WTC11 (cell line): ENCODE measurements around the gene TMEM165. TPM values are rescaled to one million over a fixed set of nuclear protein-coding genes. Genes with fewer than 3 reads are reported as not detected.

Experiments
- ATAC-seq: fragments of 200-7000 bp; cut with Tn5 transposase; 2 replicates; pipeline ENCODE4 v1.10.0; 2021; ENCODE audit warnings: mild to moderate bottlenecking, moderate library complexity
- CTCF ChIA-PET: fragments of 300-600 bp; sonication (Branson Sonifier 250); formaldehyde crosslinking; loops from one replicate; lab custom pipeline; 2021; ENCODE audit warnings: antibody characterized with exemption; lab: Charles Lee
- POLR2A ChIA-PET: fragments of 350-600 bp; sonication (Branson Sonifier 250); formaldehyde crosslinking; loops from one replicate; lab custom pipeline; 2021; ENCODE audit warnings: antibody characterized with exemption; lab: Charles Lee
- DNase-seq: peaks from one replicate; pipeline ENCODE4 v3.0.0; 2021; ENCODE audit warnings: low spot score
- H3K27ac Mint-ChIP-seq: 2 replicates; pipeline ENCODE4 v1.8.0; 2021; ENCODE audit warnings: mixed read lengths
- H3K27me3 Mint-ChIP-seq: 2 replicates; pipeline ENCODE4 v1.8.0; 2021; ENCODE audit warnings: low read depth, mild to moderate bottlenecking, moderate library complexity, mixed read lengths
- H3K36me3 Mint-ChIP-seq: 2 replicates; pipeline ENCODE4 v1.8.0; 2021; ENCODE audit warnings: mixed read lengths
- H3K4me1 Mint-ChIP-seq: 2 replicates; pipeline ENCODE4 v1.8.0; 2022; ENCODE audit warnings: mixed read lengths
- H3K4me3 Mint-ChIP-seq: 2 replicates; pipeline ENCODE4 v1.8.0; 2021; ENCODE audit warnings: mild to moderate bottlenecking, moderate library complexity, mixed read lengths
- H3K9me3 Mint-ChIP-seq: 2 replicates; pipeline ENCODE4 v1.8.0; 2021; ENCODE audit warnings: mixed read lengths
- ELF4 ChIP-seq: sonication (generic); formaldehyde crosslinking; IDR thresholded peaks from 2 replicates; pipeline ENCODE4 v1.8.1; 2022; ENCODE audit warnings: low read depth, mild to moderate bottlenecking, moderate library complexity, missing genetic modification reagents
- FOXJ3 ChIP-seq: sonication (generic); formaldehyde crosslinking; IDR thresholded peaks from 2 replicates; pipeline ENCODE4 v1.9.0; 2021; ENCODE audit warnings: missing genetic modification reagents, mild to moderate bottlenecking, borderline replicate concordance
- JAZF1 ChIP-seq: fragments of 250-450 bp; sonication (Bioruptor Pico); IDR thresholded peaks from 2 replicates; pipeline ENCODE4 v1.9.0; 2021; ENCODE audit warnings: moderate library complexity, mild to moderate bottlenecking, inconsistent platforms
- MXD4 ChIP-seq: fragments of 250-450 bp; sonication (Bioruptor Pico); IDR thresholded peaks from 2 replicates; pipeline ENCODE4 v1.8.0; 2021; ENCODE audit warnings: mild to moderate bottlenecking, moderate library complexity, borderline replicate concordance
- MYBL2 ChIP-seq: sonication (generic); formaldehyde crosslinking; IDR thresholded peaks from 2 replicates; pipeline ENCODE4 v1.8.1; 2023; ENCODE audit warnings: mild to moderate bottlenecking, moderate library complexity, missing genetic modification reagents
- NFATC4 ChIP-seq: fragments of 250-450 bp; sonication (Bioruptor Pico); IDR thresholded peaks from 2 replicates; pipeline ENCODE4 v1.9.0; 2021; ENCODE audit warnings: mild to moderate bottlenecking
- NR1H2 ChIP-seq: sonication (generic); formaldehyde crosslinking; IDR thresholded peaks from 2 replicates; pipeline ENCODE4 v1.9.0; 2021; ENCODE audit warnings: mild to moderate bottlenecking, moderate library complexity, missing genetic modification reagents
- OVOL2 ChIP-seq: fragments of 250-450 bp; sonication (Bioruptor Pico); IDR thresholded peaks from 2 replicates; pipeline ENCODE4 v1.9.0; 2021; ENCODE audit warnings: mild to moderate bottlenecking, borderline replicate concordance
- SMAD3 ChIP-seq: sonication (generic); formaldehyde crosslinking; IDR thresholded peaks from 2 replicates; pipeline ENCODE4 v1.8.0; 2022; ENCODE audit warnings: missing genetic modification reagents, mild to moderate bottlenecking, borderline replicate concordance
- SMAD4 ChIP-seq: sonication (generic); formaldehyde crosslinking; IDR thresholded peaks from 2 replicates; pipeline ENCODE4 v1.8.0; 2022; ENCODE audit warnings: mild to moderate bottlenecking, missing genetic modification reagents
- SP1 ChIP-seq: sonication (generic); formaldehyde crosslinking; conservative IDR thresholded peaks from 2 replicates; pipeline ENCODE4 v1.8.1; 2022; ENCODE audit warnings: missing genetic modification reagents
- TEAD1 ChIP-seq: sonication (generic); formaldehyde crosslinking; IDR thresholded peaks from 2 replicates; pipeline ENCODE4 v1.8.0; 2022; ENCODE audit warnings: mild to moderate bottlenecking, missing genetic modification reagents
- ZNF121 ChIP-seq: sonication (generic); formaldehyde crosslinking; IDR thresholded peaks from 2 replicates; pipeline ENCODE4 v1.8.0; 2023; ENCODE audit warnings: missing genetic modification reagents
- ZNF232 ChIP-seq: sonication (generic); formaldehyde crosslinking; IDR thresholded peaks from 2 replicates; pipeline ENCODE4 v1.8.0; 2022; ENCODE audit warnings: mild to moderate bottlenecking, missing genetic modification reagents
- total RNA-seq: library from RNA; stranded (reverse); gene quantifications from 3 replicates; pipeline ENCODE4 v1.2.3, GENCODE V29; 2021
- TF ChIP-seq, protein P1 (sequence below): sonication (generic); formaldehyde crosslinking; IDR thresholded peaks from 2 replicates; pipeline ENCODE4 v1.8.1; 2023; ENCODE audit warnings: mild to moderate bottlenecking, missing genetic modification reagents, moderate library complexity
- TF ChIP-seq, protein P2 (sequence below): sonication (generic); formaldehyde crosslinking; IDR thresholded peaks from 2 replicates; pipeline ENCODE4 v1.8.1; 2022; ENCODE audit warnings: mild to moderate bottlenecking, missing genetic modification reagents, moderate library complexity, borderline replicate concordance
- TF ChIP-seq, protein P3 (sequence below): fragments of 250-450 bp; sonication (Bioruptor Pico); IDR thresholded peaks from 2 replicates; pipeline ENCODE4 v1.9.0; 2021; ENCODE audit warnings: mild to moderate bottlenecking, borderline replicate concordance
- TF ChIP-seq, protein P4 (sequence below): sonication (generic); formaldehyde crosslinking; IDR thresholded peaks from 2 replicates; pipeline ENCODE4 v1.8.1; 2022; ENCODE audit warnings: low read depth, mild to moderate bottlenecking, moderate library complexity, missing genetic modification reagents, borderline replicate concordance
- TF ChIP-seq, protein P5 (sequence below): sonication (generic); formaldehyde crosslinking; IDR thresholded peaks from 2 replicates; pipeline ENCODE4 v1.8.0; 2022; ENCODE audit warnings: mild to moderate bottlenecking, missing genetic modification reagents
- TF ChIP-seq, protein P6 (sequence below): fragments of 250-450 bp; sonication (Bioruptor Pico); IDR thresholded peaks from 2 replicates; pipeline ENCODE4 v1.9.0; 2021; ENCODE audit warnings: mild to moderate bottlenecking

Gene TMEM165
- total RNA-seq, 1 experiment from 2014 or later: 88.6 TPM

DNA sequence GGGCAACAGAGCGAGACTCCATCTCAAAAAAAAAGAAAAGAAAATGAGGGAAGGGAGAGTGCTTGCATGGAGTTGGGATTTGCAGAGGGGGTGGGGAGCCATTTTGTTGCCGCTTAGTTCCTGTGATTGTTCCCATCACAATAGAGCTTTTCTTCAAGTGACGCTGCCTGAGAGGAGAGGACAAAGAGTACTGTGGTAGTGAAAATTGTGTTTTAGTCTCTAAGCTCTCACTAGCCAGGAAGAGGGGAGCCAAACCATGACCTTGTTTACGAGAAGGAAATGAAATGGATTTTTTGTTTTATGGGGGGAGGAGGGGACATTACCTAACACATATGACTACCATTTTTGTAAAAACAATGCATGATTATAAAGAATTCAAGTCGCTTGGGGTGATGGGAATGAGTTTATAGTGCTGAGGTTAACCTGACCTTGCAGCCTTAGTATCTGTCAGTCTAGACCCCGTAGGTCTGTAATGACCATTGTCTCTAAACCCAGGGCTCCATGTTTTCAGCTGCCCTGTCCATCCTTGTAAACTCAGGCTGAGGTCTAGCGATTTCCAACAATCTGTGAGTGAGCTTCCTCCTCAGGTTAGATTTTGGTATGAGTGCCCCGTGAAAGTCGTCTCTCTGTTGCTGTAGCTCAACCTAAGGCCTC is 30.9 kb upstream of the TMEM165 start:
- ATAC-seq: peak; percentile 56
- no peak for DNase-seq
- TF ChIP-seq, protein P1, sequence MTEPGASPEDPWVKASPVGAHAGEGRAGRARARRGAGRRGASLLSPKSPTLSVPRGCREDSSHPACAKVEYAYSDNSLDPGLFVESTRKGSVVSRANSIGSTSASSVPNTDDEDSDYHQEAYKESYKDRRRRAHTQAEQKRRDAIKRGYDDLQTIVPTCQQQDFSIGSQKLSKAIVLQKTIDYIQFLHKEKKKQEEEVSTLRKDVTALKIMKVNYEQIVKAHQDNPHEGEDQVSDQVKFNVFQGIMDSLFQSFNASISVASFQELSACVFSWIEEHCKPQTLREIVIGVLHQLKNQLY (CRISPR knock-in tag): no peak
- TF ChIP-seq ZNF121 (CRISPR knock-in tag) (peak; percentile 79; the same call in 1 of the 2 replicates), SP1 (CRISPR knock-in tag) (no peak)
- no peaks in the 10 kb centered on the region for H3K9me3 Mint-ChIP-seq
- H3K4me3 Mint-ChIP-seq: no peak overlapping the region
- ChIA-PET POLR2A (no interaction called here), CTCF (interaction anchor here (0.6 to 1.6 kb wide), 2 partner anchors 18 to 44 kb away, joined by 3 to 9 read pairs; partner anchors contain the start of gene SRD5A3)
- peaks cover 38% of the 10 kb centered on the region for H3K4me1 Mint-ChIP-seq
- H3K36me3 Mint-ChIP-seq: peaks cover 23% of the 10 kb centered on the region
- no peaks in the 10 kb centered on the region for H3K27me3 Mint-ChIP-seq
- peak overlapping the region; percentile 90 for H3K27ac Mint-ChIP-seq

DNA sequence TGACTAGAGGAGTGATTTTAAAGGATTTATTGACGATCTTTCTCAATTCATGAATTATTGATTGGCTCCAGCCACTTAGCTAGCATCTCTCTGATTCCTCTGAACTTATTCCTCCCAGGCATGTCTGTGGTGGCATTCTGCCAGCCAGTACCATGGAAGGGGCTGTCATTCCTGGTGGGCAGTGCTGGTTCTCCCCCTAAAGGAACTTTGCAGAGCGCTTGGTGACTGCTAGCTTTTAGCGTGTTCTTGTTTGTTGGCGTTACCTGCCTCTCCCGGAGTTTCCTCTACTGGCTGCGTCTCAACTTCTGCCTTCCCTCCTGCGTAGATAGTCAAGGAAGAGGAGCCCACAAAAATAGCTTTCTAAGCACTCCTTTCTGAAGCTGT is 30.4 kb upstream of the TMEM165 start:
- H3K4me3 Mint-ChIP-seq: no peak overlapping the region
- TF ChIP-seq, protein P2, sequence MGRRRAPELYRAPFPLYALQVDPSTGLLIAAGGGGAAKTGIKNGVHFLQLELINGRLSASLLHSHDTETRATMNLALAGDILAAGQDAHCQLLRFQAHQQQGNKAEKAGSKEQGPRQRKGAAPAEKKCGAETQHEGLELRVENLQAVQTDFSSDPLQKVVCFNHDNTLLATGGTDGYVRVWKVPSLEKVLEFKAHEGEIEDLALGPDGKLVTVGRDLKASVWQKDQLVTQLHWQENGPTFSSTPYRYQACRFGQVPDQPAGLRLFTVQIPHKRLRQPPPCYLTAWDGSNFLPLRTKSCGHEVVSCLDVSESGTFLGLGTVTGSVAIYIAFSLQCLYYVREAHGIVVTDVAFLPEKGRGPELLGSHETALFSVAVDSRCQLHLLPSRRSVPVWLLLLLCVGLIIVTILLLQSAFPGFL (CRISPR knock-in tag): no peak
- TF ChIP-seq MXD4 (no peak), FOXJ3 (CRISPR knock-in tag) (no peak), ZNF232 (no peak), SMAD3 (CRISPR knock-in tag) (no peak), OVOL2 (CRISPR knock-in tag) (no peak), NR1H2 (CRISPR knock-in tag) (no peak), TEAD1 (CRISPR knock-in tag) (no peak), NFATC4 (CRISPR knock-in tag) (no peak), ELF4 (CRISPR knock-in tag) (no peak), SMAD4 (CRISPR knock-in tag) (no peak), MYBL2 (no peak), JAZF1 (CRISPR knock-in tag) (no peak), ZNF121 (CRISPR knock-in tag) (no peak), SP1 (CRISPR knock-in tag) (no peak)
- TF ChIP-seq, protein P3, sequence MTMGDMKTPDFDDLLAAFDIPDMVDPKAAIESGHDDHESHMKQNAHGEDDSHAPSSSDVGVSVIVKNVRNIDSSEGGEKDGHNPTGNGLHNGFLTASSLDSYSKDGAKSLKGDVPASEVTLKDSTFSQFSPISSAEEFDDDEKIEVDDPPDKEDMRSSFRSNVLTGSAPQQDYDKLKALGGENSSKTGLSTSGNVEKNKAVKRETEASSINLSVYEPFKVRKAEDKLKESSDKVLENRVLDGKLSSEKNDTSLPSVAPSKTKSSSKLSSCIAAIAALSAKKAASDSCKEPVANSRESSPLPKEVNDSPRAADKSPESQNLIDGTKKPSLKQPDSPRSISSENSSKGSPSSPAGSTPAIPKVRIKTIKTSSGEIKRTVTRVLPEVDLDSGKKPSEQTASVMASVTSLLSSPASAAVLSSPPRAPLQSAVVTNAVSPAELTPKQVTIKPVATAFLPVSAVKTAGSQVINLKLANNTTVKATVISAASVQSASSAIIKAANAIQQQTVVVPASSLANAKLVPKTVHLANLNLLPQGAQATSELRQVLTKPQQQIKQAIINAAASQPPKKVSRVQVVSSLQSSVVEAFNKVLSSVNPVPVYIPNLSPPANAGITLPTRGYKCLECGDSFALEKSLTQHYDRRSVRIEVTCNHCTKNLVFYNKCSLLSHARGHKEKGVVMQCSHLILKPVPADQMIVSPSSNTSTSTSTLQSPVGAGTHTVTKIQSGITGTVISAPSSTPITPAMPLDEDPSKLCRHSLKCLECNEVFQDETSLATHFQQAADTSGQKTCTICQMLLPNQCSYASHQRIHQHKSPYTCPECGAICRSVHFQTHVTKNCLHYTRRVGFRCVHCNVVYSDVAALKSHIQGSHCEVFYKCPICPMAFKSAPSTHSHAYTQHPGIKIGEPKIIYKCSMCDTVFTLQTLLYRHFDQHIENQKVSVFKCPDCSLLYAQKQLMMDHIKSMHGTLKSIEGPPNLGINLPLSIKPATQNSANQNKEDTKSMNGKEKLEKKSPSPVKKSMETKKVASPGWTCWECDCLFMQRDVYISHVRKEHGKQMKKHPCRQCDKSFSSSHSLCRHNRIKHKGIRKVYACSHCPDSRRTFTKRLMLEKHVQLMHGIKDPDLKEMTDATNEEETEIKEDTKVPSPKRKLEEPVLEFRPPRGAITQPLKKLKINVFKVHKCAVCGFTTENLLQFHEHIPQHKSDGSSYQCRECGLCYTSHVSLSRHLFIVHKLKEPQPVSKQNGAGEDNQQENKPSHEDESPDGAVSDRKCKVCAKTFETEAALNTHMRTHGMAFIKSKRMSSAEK (CRISPR knock-in tag): no peak
- TF ChIP-seq, protein P4, sequence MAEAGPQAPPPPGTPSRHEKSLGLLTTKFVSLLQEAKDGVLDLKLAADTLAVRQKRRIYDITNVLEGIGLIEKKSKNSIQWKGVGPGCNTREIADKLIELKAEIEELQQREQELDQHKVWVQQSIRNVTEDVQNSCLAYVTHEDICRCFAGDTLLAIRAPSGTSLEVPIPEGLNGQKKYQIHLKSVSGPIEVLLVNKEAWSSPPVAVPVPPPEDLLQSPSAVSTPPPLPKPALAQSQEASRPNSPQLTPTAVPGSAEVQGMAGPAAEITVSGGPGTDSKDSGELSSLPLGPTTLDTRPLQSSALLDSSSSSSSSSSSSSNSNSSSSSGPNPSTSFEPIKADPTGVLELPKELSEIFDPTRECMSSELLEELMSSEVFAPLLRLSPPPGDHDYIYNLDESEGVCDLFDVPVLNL (CRISPR knock-in tag): no peak
- TF ChIP-seq, protein P5, sequence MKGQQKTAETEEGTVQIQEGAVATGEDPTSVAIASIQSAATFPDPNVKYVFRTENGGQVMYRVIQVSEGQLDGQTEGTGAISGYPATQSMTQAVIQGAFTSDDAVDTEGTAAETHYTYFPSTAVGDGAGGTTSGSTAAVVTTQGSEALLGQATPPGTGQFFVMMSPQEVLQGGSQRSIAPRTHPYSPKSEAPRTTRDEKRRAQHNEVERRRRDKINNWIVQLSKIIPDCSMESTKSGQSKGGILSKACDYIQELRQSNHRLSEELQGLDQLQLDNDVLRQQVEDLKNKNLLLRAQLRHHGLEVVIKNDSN: no peak
- TF ChIP-seq, protein P6, sequence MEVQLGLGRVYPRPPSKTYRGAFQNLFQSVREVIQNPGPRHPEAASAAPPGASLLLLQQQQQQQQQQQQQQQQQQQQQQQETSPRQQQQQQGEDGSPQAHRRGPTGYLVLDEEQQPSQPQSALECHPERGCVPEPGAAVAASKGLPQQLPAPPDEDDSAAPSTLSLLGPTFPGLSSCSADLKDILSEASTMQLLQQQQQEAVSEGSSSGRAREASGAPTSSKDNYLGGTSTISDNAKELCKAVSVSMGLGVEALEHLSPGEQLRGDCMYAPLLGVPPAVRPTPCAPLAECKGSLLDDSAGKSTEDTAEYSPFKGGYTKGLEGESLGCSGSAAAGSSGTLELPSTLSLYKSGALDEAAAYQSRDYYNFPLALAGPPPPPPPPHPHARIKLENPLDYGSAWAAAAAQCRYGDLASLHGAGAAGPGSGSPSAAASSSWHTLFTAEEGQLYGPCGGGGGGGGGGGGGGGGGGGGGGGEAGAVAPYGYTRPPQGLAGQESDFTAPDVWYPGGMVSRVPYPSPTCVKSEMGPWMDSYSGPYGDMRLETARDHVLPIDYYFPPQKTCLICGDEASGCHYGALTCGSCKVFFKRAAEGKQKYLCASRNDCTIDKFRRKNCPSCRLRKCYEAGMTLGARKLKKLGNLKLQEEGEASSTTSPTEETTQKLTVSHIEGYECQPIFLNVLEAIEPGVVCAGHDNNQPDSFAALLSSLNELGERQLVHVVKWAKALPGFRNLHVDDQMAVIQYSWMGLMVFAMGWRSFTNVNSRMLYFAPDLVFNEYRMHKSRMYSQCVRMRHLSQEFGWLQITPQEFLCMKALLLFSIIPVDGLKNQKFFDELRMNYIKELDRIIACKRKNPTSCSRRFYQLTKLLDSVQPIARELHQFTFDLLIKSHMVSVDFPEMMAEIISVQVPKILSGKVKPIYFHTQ: no peak
- TF ChIP-seq, all 79 proteins: peak for 0

More for the DNA sequence above, 30.4 kb upstream of the TMEM165 start:
- ChIA-PET POLR2A (no interaction called here), CTCF (interaction anchor here (1.6 kb wide), 1 partner anchor 19 kb away, joined by 9 read pairs; the partner anchor contains the start of gene SRD5A3)
- Mint-ChIP-seq H3K4me1 (peaks cover 38% of the 10 kb centered on the region), H3K9me3 (no peaks in the 10 kb centered on the region), H3K27ac (peak overlapping the region; percentile 67), H3K36me3 (peaks cover 27% of the 10 kb centered on the region), H3K27me3 (no peaks in the 10 kb centered on the region)
- DNase-seq (no peak), ATAC-seq (no peak)
